ENCODE data around the gene ADA.

Gene ADA

DNA sequence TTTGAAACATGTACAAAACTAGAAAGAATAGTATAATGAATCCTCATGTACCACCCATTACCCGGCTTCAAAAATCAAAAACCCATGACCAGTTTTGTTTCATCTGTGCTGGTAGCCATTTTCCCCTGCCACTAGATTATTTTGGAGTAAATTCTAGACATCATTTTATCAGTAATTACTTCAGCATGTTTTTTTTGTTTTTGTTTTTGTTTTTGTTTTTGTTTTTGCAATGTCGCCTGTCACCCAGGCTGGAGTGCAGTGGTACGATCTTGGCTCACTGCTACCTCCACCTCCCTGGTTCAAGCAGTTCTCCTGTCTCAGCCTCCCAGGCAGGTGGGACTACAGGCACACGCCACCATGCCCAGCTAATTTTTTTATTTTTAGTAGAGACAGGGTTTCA, 77.1 kb downstream of the ADA start:
- DNase-seq: no peak

DNA sequence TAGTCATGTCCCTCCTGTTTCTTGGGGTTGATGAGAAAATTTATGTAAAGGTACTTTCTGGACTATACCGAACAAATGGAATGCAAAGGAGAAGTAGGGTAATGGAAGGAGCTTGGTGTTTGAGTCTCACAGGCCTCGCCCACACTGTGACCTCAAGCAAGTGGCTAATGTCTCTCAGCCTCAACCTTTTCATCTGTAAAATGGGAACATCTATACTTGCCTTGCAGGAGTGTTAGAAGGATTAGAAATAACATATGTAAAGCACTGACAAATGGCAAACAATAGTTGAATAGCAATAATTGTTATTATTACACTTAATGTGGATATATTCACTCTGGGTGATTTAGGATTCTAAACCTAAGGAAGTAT, 78.0 kb downstream of the ADA start:
- no peak for DNase-seq

DNA sequence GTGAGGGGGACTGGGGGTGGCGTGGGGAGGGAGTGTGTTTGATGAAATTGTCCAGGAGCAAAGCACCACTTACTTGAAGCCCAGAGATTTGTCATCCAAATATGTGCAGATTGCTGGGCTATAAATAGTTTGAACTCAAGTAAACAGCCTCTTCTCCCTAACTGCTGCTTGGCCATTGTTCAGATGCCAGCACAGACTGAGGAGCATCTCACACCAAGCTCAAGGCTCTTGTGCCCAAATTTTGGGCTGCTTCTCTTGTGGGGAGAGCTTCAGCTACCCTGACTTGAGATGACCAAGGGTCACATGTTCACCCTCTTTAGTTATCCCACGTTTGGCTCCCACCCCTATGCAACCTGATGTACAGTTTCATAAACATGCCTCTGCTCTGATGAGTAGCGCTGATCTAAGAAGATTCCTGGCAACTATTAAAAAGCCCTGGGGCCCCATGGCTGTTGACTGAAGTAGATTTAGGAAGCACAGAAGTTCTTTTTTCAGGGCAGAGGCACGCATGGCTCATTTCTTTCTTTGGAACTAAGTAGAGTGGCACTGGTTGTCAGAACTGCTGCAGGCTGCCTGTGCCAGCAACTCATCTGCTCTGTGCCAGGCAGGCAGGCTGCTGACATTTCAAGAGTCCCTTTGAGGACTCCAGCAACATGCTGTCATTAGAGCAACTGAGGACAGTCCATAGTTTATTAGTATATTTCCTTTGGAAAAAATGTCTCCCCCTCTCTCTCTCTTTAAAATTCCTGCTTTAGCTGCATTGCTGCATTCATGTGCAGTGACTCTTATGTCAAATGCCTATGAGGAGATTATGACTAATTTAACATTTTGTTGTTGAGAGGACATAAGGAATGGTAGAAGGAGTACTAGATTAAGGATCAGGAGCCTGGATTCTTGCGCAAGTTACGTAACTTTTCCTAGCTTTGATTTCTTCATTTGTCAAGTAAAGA, 78.7 kb downstream of the ADA start:
- no peak for DNase-seq

DNA sequence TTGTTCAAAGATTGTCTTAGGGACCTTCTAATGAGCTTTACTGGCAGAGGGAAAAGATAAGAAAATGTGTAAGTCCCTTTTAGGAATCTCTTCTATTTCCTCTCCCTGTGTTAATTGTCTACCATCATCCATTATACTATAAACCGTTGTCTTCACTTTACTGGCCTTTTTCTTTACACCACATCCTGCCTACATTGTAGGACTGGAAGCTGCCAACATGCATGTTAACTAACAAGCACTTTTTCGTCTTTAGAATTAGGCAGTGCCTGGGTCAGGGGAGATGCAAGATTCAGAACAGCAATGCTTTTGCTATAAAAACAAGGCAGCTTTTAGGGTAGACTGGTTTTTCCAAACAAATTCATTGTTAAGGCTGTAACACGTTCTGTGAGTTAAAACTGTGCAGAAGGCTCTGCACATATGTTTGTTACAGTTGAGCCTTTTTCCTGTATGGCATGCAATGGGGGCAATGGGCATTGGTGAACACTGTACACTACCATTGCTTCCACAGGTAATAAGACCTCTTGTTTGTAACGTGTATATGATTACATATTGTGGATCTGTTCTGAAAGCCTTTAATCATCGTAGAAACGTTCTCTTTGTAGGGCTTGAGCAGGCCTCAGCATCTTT, 80.0 kb downstream of the ADA start:
- no peak for DNase-seq

DNA sequence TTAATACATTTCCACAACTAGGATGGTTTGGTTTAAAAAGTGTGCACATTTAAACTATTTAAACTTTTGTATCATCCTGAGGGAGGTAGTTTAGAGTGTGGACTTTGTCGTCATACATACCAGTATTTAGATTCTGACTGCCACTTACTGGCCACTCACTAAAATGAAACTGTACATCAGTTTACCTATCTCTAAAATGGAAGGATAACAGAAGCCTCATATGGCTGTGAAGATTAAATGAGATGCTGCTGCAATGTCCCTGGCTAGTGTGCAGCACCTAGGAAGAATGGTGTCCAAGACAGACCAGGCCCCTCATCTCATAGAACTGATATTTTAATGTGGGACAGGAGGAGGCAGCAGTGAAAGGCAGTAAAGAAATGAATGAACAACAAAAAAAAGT, 81.1 kb downstream of the ADA start:
- DNase-seq: no peak

Measured in RPMI8226 (cell line).